BE2C (cell line): ENCODE data around the gene MTHFS.

Source experiments
- DNase-seq: peaks from one replicate; pipeline ENCODE4 v3.0.0-alpha.2; 2020
- H3K27me3 ChIP-seq: fragments of 250-450 bp; sonication (Bioruptor Pico); 2 replicates; pipeline ENCODE4 v1.5.1; 2020; ENCODE audit warnings: mild to moderate bottlenecking
- H3K36me3 ChIP-seq: fragments of 250-450 bp; sonication (Bioruptor Pico); 2 replicates; pipeline ENCODE4 v1.5.1; 2020; ENCODE audit warnings: mild to moderate bottlenecking
- H3K4me1 ChIP-seq: fragments of 250-450 bp; sonication (Bioruptor Pico); 2 replicates; pipeline ENCODE4 v1.5.1; 2020
- H3K4me3 ChIP-seq: 2 replicates; pipeline ENCODE4 v1.5.1; 2011; ENCODE audit warnings: low read depth, low read length
- H3K9me3 ChIP-seq: fragments of 250-450 bp; sonication (Bioruptor Pico); 2 replicates; pipeline ENCODE4 v1.5.1; 2020
- CTCF ChIP-seq: IDR thresholded peaks from 2 replicates; pipeline ENCODE4 v1.5.1; 2012; ENCODE audit warnings: mild to moderate bottlenecking, low read depth, low read length

MTHFS gene

GRCh38 chr15:79812541-79812940, 84.3 kb downstream of the MTHFS start:
- Histone ChIP-seq H3K4me3 (no peak overlapping the region), H3K36me3 (no peaks in the 10 kb centered on the region), H3K4me1 (peaks cover 24% of the 10 kb centered on the region), H3K9me3 (no peaks in the 10 kb centered on the region), H3K27me3 (no peaks in the 10 kb centered on the region)
- no peak for TF ChIP-seq CTCF
- DNase-seq: no peak

- Histone ChIP-seq H3K27me3 (no peaks in the 10 kb centered on the region), H3K9me3 (no peaks in the 10 kb centered on the region), H3K4me3 (peak overlapping the region; percentile 15; the same call in 1 of the 2 replicates), H3K4me1 (peaks cover 24% of the 10 kb centered on the region), H3K36me3 (no peaks in the 10 kb centered on the region)
- no peak for TF ChIP-seq CTCF
- peak; percentile 90 for DNase-seq
These were observed 85.1 kb downstream of the MTHFS start for GRCh38 chr15:79811406-79812405.

GRCh38 chr15:79804838-79805237, 92.0 kb downstream of the MTHFS start:
- no peak for TF ChIP-seq CTCF
- no peaks in the 10 kb centered on the region for H3K9me3 ChIP-seq
- H3K4me3 ChIP-seq: no peak overlapping the region
- H3K36me3 ChIP-seq: no peaks in the 10 kb centered on the region
- H3K27me3 ChIP-seq: no peaks in the 10 kb centered on the region
- no peaks in the 10 kb centered on the region for H3K4me1 ChIP-seq
- no peak for DNase-seq

- Histone ChIP-seq H3K9me3 (no peaks in the 10 kb centered on the region), H3K27me3 (no peaks in the 10 kb centered on the region), H3K36me3 (no peaks in the 10 kb centered on the region), H3K4me3 (no peak overlapping the region), H3K4me1 (no peaks in the 10 kb centered on the region)
- no peak for TF ChIP-seq CTCF
- no peak for DNase-seq
These were observed 98.5 kb downstream of the MTHFS start for GRCh38 chr15:79798311-79798710.
